ENCODE results near the gene CAPN15.

CAPN15 gene

DNA sequence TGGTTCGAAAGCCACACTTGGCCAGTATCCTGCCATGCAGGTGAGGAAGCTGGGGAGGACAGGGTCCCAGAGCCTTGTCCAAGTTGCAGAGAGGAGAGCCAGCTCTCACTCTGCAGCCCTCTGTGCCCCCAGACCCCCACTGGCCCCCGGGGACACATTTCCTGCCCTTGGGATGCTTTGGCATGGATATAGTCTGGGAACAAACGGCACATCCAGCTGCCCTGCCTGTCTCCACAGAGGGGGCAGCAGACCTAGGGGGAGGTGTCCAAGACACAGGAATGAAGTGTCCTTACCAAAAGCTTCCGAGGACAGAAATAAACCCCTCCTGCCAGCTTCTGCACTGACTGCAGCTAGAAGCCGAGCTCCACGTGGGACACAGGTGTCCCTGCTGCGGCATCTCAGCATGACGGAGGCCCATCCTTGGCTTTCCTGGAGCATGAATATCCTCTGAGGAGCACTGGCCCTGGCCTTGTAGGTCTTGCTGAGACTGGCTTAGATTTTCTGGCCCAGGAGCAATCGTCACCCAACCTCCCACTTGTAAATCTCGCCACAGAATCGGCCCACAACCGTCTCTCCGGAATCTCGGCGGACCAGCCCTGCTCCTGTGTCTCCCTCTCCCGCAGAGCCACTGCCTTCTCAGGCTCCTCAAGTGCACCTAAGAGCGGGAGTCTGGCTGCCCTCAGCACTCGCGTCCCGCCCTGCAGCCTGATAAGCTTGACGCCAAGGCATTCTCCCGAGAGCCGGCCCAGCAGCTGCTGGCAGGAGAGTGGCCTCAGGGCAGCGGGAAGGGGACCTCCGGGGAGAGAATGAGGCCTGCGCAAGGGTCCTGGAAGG is 1.1 kb upstream of the CAPN15 start:
- peak; percentile 25 for DNase-seq

- no peak for DNase-seq
These were observed 849 bp downstream of the CAPN15 start for GRCh38 chr16:528111-529011.

DNA sequence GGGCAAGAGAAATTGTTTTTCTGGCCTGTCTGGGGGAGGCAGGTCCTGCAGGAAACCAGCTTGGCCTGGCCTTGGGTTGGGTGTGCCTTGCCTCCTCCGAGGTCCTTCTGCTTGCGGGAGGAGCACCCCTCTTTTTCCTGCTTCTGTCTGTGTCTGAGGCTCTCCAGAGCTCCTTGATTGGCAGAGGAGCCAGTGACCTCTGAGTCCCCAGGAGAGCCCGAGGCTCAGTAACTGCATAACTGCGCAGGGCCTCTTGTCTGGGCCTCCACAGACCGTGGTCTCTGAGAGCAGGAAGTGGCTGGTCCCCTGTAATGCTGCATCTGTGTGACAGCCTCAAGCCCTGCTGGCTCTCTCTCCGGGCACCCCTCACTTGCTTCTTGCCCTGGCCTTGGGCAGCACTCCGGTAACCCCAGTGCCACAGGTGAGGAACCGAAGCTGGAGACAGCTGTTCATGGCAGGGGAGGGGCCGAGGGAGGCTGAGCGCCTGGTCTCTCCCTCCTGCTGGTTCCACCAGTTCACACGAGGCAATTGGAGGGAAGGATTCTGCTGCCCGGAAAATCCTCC is 1.6 kb downstream of the CAPN15 start:
- DNase-seq = no peak

- no peak for DNase-seq
These were observed 2.8 kb downstream of the CAPN15 start for GRCh38 chr16:530111-530817.

DNA sequence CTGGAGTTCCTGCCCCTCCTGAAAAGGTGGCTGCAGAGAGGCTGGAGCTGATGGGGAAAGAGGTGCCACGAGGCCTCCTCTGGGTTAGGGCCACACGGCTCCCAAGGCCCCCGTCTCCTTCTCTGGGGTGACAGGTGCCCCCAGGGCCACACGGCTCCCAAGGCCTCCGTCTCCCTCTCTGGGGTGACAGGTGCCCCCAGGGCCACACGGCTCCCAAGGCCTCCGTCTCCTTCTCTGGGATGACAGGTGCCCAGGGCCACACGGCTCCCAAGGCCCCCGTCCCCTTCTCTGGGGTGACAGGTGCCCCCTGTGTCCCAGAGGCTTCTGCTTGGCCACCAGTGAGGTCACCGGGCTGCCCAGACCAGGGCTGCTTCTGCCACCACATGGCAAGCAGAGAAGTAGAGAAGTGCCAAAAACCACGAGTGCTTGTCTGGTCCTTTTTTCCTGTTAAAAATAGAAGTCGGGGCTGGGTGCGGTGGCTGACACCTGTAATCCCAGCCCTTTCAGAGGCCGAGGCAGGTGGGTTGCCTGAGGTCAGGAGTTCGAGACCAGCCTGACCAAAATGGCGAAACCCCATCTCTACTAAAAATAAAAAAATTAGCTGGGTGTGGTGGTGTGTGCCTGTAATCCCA is 4.1 kb downstream of the CAPN15 start:
- no peak for DNase-seq

DNA sequence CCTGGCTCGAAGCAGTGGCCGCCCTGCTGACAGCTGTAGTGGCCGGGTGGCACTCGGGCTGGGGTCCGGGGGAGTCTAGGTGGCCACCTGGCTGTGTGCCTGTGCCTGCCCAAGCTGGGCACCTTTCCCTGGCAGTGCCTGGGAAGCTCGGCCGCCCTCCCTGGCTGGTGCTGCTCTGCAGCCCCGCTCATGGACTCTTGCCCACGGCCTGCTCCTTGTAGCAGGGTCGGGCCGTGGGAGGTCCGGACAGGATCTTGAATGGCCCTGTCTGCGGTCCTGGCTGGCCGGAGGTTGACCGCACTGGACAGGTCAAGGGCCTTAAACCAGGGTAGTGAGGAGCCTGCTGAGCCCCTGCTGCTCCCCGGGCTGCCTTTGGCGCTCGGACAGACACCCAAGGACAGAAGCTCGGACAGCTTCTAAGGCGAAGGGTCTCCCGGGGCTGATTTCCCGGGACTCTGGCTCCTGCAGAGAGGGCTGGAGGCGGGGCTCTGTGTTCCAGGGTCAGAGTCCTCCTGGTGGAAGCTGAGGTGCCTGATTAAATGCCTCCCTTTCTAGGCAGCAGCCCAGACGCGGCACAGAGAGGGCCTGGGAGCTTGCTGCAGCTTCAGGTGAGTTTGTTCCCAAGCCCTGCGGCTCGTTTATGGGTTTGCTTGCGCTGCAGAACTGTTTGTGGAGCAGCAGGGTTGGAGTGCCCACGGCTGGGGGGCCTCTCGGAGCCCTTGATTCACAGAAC is 6.0 kb downstream of the CAPN15 start:
- no peak for DNase-seq

DNA sequence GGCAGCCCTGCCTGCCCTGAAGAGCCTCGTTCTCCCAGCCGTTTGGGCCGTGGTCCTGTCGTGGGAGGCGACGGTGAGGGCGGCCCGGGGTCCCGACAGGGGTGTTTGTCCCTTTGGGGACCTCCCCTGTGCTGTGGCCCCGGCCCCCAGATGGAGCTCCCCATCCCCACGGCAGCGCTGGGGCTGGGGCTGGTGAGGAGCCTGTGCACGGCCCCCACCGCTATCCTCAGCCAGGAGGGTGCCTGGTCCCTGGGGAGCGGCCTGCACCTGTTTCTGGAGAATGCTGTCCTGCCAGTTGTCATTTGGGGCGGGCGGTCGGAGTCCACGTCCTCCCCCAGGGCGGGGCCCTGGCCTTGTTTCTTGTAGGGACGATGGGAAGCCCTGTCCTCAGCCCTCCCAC is 6.6 kb downstream of the CAPN15 start:
- no peak for DNase-seq

DNA sequence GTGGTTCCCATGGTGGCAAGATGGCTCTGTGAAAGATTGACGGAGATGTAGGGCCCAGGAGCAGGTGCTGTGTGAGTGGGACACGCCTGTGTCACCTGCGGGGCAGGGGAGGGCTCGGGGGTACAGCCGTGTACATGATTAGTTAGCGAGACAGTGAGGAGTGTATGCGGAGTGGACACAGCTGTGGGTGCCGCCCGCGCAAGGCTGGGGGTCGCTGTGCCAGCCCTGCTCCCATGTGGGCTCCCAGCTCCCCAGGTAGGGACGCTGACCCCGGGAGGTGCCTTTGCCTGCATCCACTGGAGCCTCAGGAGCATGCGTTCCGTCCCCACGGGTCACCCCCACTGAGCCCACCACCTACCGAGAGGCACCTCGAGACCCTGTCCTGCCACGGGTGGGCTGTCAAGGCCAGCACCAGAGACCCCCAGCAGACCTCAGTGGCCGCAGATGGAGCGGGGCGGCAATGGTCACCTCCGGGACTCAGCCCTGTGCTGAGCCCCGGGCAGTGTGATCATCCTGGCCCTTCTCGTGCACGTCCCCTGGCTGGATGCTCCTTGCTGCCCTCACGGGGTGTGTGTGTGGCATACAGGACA is 7.4 kb downstream of the CAPN15 start:
- no peak for DNase-seq

DNA sequence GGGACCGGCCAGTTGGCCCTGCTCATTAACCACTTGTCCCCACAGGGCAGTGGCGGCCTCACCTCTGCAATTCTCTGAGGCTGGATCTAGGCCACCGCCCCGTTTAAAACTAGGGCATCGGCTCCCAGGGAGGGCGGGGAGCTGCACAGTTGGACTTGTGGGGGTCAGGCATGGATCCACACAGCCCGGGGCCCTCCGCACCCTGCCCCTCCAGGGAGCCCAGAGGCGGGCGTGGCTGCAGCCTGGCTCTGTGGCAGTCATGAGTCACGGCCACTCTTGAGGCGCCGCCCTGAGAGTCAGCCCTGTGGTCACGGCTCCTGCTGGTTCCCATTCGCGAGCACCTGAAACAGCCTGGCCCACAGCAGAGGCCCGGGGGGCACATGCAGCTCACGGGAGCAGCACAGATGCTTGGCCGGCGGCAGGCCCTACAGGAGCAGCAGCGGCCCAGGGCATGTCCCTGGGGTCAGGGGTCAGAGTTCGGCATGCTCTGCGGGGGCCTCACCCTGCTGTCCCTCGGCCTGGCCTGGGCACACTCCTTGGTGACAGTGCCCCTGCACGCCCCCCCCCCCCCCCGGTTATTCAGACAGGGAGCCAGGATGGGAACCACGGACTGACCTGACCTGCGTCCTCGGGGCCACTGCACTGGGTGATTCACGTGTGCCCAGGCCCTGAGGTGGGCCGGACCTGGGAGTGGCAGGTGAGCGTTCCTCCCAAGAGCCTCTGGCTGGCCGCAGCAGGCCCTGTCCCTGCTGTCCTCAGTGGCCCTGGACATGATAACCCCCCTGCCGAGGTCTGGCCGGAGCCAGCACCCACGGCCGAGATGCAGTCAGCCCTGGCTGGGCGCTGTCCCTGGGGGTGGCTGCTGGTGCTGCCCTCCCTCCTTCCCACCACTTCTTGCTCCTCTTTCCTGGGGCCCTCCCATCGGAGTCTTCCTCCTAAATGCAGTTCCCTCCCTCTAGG is 8.2 kb downstream of the CAPN15 start:
- no peak for DNase-seq

GRCh38 chr16:536746-537145 is 9.2 kb downstream of the CAPN15 start:
- DNase-seq = no peak

GRCh38 chr16:537415-538335 is 10.2 kb downstream of the CAPN15 start:
- DNase-seq = no peak

- no peak for DNase-seq
These were observed 12.5 kb downstream of the CAPN15 start for GRCh38 chr16:539901-540530.

DNA sequence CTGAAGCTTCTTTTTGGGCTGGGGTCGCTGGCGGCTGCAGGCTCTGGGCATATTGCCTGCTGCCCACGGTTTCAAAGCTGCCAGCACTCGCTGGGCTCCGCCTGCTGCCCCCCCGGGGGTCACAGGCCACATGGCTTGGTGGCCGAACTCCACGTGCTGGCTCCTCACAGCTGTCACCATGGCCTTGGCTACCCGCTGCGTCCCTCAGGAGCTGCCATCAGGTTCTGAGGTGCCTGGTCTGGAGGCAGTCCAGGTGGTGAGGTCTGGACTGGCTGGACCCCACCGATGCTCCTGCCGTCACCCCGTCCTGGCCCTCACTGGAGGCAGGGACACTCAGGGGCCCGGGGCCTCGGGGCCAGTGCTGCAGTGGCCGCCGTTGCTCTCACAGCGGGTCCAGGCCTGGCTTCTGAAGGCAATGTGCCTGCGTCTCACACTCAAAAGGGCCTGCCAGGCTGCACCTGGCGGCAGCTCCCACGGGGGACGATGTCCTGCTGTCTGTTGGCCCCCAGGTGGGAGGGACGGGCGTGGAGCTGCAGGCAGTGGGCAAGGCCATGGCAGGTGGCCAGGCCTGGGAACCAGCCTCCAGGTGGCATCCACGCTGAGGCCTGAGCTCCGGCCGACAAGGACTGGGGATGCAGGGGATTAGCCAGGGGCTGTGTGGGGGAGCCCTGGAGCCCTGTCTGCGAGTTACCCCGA is 13.3 kb downstream of the CAPN15 start:
- no peak for DNase-seq

DNA sequence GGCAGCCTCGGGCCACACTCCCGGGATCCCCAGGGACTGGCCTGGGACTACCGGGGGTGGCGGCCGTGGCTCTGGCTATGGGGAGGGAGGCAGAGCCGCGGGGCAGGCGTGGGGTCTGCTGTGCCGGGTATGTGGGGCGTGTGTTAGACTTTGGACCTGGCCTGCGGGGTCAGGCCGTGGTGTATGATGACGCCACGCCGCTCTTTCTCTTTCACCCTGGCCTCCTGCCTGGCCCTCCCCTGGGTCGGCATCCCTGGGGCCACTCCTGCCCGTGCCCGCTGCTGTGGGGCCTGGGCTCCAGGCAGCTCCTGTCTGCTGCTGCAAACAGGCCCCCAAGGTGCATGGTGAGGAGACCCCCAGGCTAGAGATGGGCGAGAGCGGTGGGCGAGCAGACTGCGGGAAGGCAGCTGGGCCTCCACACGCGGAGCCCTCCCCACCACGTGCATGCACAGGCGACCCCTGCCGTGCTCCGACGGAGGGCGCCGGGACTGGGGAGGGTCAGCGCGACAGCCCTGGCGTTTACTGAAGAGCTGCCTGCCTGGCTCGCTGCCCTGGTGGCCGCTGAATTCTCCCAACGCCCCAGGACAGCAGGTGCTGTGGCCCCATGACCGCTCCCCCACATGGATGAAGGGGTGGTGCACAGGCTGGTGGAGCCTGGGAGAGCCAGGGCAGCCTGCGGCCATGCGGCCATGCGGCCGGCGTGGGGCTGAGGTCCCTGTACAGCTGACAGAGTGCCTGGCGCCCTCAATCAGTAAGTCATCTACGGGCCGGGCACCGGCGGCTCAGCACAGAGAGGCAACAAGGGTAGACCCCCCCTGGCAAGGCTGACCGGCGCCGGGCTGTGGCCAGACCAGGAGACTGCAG is 16.0 kb downstream of the CAPN15 start:
- DNase-seq = no peak

DNA sequence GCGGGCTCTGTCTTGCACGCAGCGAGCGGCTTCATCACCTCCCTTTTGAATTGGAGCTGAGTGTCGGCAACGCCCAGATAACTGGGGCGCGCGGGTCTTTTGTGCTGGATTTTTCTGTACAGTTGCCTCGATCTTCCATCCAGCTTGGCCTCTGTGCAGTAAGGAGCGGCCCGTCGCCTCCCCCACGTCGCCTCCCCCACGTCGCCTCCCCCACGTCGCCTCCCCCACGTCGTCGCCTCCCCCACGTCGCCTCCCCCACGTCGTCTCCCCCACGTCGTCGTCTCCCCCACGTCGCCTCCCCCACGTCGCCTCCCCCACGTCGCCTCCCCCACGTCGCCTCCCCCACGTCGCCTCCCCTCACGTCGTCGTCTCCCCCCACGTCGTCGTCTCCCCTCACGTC is 17.0 kb downstream of the CAPN15 start:
- DNase-seq = no peak

DNA sequence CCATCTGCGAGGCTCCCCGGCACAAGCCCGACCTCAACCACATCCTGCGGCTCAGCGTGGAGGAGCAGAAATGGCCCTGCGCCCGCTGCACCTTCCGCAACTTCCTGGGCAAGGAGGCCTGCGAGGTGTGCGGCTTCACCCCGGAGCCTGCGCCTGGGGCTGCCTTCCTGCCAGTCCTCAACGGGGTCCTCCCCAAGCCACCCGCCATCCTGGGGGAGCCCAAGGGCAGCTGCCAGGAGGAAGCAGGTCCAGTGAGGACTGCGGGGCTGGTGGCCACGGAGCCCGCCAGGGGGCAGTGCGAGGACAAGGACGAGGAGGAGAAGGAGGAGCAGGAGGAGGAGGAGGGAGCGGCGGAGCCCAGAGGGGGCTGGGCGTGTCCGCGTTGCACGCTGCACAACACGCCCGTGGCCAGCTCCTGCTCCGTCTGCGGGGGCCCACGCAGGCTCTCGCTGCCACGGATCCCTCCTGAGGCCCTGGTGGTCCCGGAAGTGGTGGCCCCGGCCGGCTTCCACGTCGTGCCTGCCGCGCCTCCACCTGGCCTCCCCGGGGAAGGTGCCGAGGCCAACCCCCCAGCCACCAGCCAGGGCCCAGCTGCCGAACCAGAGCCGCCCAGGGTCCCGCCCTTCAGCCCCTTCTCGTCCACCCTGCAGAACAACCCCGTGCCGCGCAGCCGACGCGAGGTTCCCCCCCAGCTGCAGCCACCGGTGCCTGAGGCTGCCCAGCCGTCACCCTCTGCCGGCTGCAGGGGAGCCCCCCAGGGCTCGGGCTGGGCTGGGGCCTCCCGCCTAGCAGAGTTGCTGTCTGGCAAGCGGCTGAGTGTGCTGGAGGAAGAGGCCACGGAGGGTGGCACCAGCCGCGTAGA is 19.6 kb downstream of the CAPN15 start:
- DNase-seq = no peak
